Keratinocyte (primary cell): Measurements from ENCODE around the gene TMEM134. TPM values are rescaled to one million over a fixed set of nuclear protein-coding genes. Genes with fewer than 3 reads are reported as not detected.

Source experiments
- DNase-seq: peaks from one replicate; pipeline ENCODE4 v3.0.0-alpha.2; 2011; ENCODE audit warnings: low read depth, missing footprints, low spot score
- FAIRE-seq: peaks from 2 replicates; lab custom pipeline; 2011; peaks lifted over from hg19 to GRCh38; lab: Jason Lieb, UNC
- H2AFZ ChIP-seq: 2 replicates; pipeline ENCODE4 v1.6.0; 2012; ENCODE audit warnings: low read length, control low read depth, inconsistent platforms; ENCODE audit not compliant: control insufficient read depth
- H3K27ac ChIP-seq: 2 replicates; pipeline ENCODE4 v1.5.1; 2011; ENCODE audit warnings: low read length; ENCODE audit not compliant: control insufficient read depth, insufficient read depth
- H3K27me3 ChIP-seq: 3 replicates; pipeline ENCODE4 v1.6.0; 2011; ENCODE audit warnings: low read length; ENCODE audit not compliant: control insufficient read depth, insufficient read depth; ENCODE audit errors: extremely low read depth
- H3K36me3 ChIP-seq, 2 experiments: 2 replicates in 1 of 2; 3 replicates in 1 of 2; pipeline ENCODE4 v1.5.1; 2011; ENCODE audit warnings: low read length in 2 of 2, mild to moderate bottlenecking in 1 of 2; ENCODE audit not compliant: control insufficient read depth in 2 of 2, insufficient read depth in 2 of 2; ENCODE audit errors: extremely low read depth in 1 of 2
- H3K4me1 ChIP-seq: 3 replicates; pipeline ENCODE4 v1.5.1; 2011; ENCODE audit warnings: low read length; ENCODE audit not compliant: control insufficient read depth, insufficient read depth; ENCODE audit errors: extremely low read depth
- H3K4me2 ChIP-seq: 3 replicates; pipeline ENCODE4 v1.6.0; 2011; ENCODE audit warnings: low read depth, low read length; ENCODE audit not compliant: control insufficient read depth, insufficient read depth; ENCODE audit errors: extremely low read depth
- H3K4me3 ChIP-seq, 3 experiments: fragments of 200-600 bp in 1 of 3; sonication (generic) in 1 of 3; 2 replicates in 2 of 3; 3 replicates in 1 of 3; pipeline ENCODE4 v1.5.1; 2011 to 2016; ENCODE audit warnings: low read length in 3 of 3, mild to moderate bottlenecking in 3 of 3, control low read depth in 2 of 3, inconsistent platforms in 1 of 3, low read depth in 1 of 3, mixed read lengths in 1 of 3, mixed run types in 1 of 3, moderate library complexity in 1 of 3; ENCODE audit not compliant: control insufficient read depth in 2 of 3, insufficient read depth in 2 of 3; ENCODE audit errors: extremely low read depth in 1 of 3
- H3K79me2 ChIP-seq: 2 replicates; pipeline ENCODE4 v1.6.0; 2012; ENCODE audit warnings: low read length; ENCODE audit not compliant: control insufficient read depth, insufficient read depth
- H3K9ac ChIP-seq: 3 replicates; pipeline ENCODE4 v1.6.0; 2011; ENCODE audit warnings: low read length; ENCODE audit not compliant: control insufficient read depth, insufficient read depth; ENCODE audit errors: extremely low read depth
- H3K9me1 ChIP-seq: 3 replicates; pipeline ENCODE4 v1.6.0; 2011; ENCODE audit warnings: low read length; ENCODE audit not compliant: control insufficient read depth, insufficient read depth; ENCODE audit errors: extremely low read depth
- H3K9me3 ChIP-seq: 2 replicates; pipeline ENCODE4 v1.5.1; 2012; ENCODE audit warnings: low read depth, low read length; ENCODE audit not compliant: control insufficient read depth
- H4K20me1 ChIP-seq: 3 replicates; pipeline ENCODE4 v1.6.0; 2011; ENCODE audit warnings: low read length; ENCODE audit not compliant: control insufficient read depth, insufficient read depth; ENCODE audit errors: extremely low read depth
- CTCF ChIP-seq, 3 experiments: IDR thresholded peaks in 1 of 3; conservative IDR thresholded peaks in 1 of 3; optimal IDR thresholded peaks in 1 of 3; 2 replicates in 2 of 3; 3 replicates in 1 of 3; pipeline versions ENCODE3 to v1.5.1; 2011; ENCODE audit warnings: low read length in 3 of 3, mild to moderate bottlenecking in 3 of 3, moderate library complexity in 2 of 3, control low read depth in 1 of 3, inconsistent platforms in 1 of 3; ENCODE audit not compliant: insufficient read depth in 2 of 3; ENCODE audit errors: extremely low read depth in 1 of 3
- EZH2 ChIP-seq: IDR thresholded peaks from one replicate; pipeline ENCODE4 v1.6.1; 2012; ENCODE audit warnings: inconsistent platforms, mild to moderate bottlenecking, low read length, moderate library complexity
- dilution Hi-C: fragments of 300-500 bp; cut with MboI; formaldehyde crosslinking; loops from one replicate; pipeline ENCODE4 v1.7.0; 2020; ENCODE audit warnings: low sequenced_read_pairs; ENCODE audit not compliant: extremely low pct_ligation_motif_present
- polyA plus RNA-seq, 5 experiments: library from polyadenylated mRNA; depleted of rRNA in 3 of 5; stranded (reverse) in 3 of 5; stranded (forward) in 1 of 5; unstranded in 1 of 5; fragments of >200 nt; gene quantifications; 1 replicate in 1 of 5; 2 replicates in 3 of 5; 3 replicates in 1 of 5; pipeline versions ENCODE4 v1.2.1 to v1.2.3, GENCODE V29; 2011 to 2012; ENCODE audit warnings: missing spikeins in 2 of 5, low read depth in 1 of 5, low replicate concordance in 1 of 5

The TMEM134 gene
- polyA plus RNA-seq, 1 donor (not counting 4 experiments of a cell fraction or from before 2014, with no cell fraction given), result 24.7 TPM

GRCh38 chr11:67415501-67416304 lies 53.3 kb downstream of the TMEM134 start, which contains the start of gene CARNS1:
TSS of gene CARNS1 (plus strand) at chr11:67415678. CDS start at chr11:67416200, 522 bp downstream.
- Histone ChIP-seq H3K27ac (no peak within 1 kb of the TSS), H4K20me1 (no peaks in the 10 kb centered on the region), H3K9me3 (no peaks in the 10 kb centered on the region), H3K27me3 (peaks cover 18% of the 10 kb centered on the region), H3K4me1 (peaks cover 9% of the 10 kb centered on the region), H3K79me2 (no peaks in the 10 kb centered on the region), H3K36me3 (no peaks in the 10 kb centered on the region), H2AFZ (no peak within 1 kb of the TSS), H3K4me3 (no peak within 1 kb of the TSS), H3K4me2 (no peak within 1 kb of the TSS), H3K9me1 (no peaks in the 10 kb centered on the region), H3K9ac (no peak within 1 kb of the TSS)
- FAIRE-seq (no peak), DNase-seq (no peak)
- no peak for TF ChIP-seq CTCF (optimal IDR thresholded peaks at IDR 0.05 in 1 of 3, IDR thresholded peaks at IDR 0.05 in 1 of 3, conservative IDR thresholded peaks at IDR 0.05 in 1 of 3; ENCODE audit: extremely low read depth in 1 of 3, insufficient read depth in 2 of 3, low read length in 3 of 3)
- TF ChIP-seq EZH2, result peak; percentile 30
- dilution Hi-C loops, result no loop called here

- Histone ChIP-seq H3K27ac (no peak overlapping the region), H3K9ac (no peak overlapping the region), H3K27me3 (peaks cover 14% of the 10 kb centered on the region), H3K4me3 (no peak overlapping the region), H3K79me2 (no peaks in the 10 kb centered on the region), H3K9me1 (no peaks in the 10 kb centered on the region), H2AFZ (no peak overlapping the region), H3K36me3 (no peaks in the 10 kb centered on the region), H3K4me2 (no peak overlapping the region), H4K20me1 (no peaks in the 10 kb centered on the region), H3K4me1 (no peaks in the 10 kb centered on the region), H3K9me3 (no peaks in the 10 kb centered on the region)
- dilution Hi-C loops, result no loop called here
- TF ChIP-seq EZH2 (no peak), CTCF (optimal IDR thresholded peaks at IDR 0.05 in 1 of 3, IDR thresholded peaks at IDR 0.05 in 1 of 3, conservative IDR thresholded peaks at IDR 0.05 in 1 of 3; ENCODE audit: extremely low read depth in 1 of 3, insufficient read depth in 2 of 3, low read length in 3 of 3) (no peak)
- FAIRE-seq (no peak), DNase-seq (no peak)
Observed at GRCh38 chr11:67413266-67413849, 55.7 kb downstream of the TMEM134 start.
